Hepatocyte (in vitro differentiated cells): ENCODE results near the gene HSPH1.

ENCODE experiments used
- EZH2 ChIP-seq: fragments of 200-600 bp; sonication (generic); IDR thresholded peaks from 2 replicates; pipeline ENCODE4 v1.6.1; 2016; ENCODE audit warnings: antibody characterized with exemption, mild to moderate bottlenecking, borderline replicate concordance
- TF ChIP-seq, protein P1 (sequence below): fragments of 200-600 bp; sonication (generic); IDR thresholded peaks from 2 replicates; pipeline ENCODE4 v1.5.1; 2016; ENCODE audit warnings: antibody characterized with exemption, mild to moderate bottlenecking; ENCODE audit not compliant: poor library complexity

DNA sequence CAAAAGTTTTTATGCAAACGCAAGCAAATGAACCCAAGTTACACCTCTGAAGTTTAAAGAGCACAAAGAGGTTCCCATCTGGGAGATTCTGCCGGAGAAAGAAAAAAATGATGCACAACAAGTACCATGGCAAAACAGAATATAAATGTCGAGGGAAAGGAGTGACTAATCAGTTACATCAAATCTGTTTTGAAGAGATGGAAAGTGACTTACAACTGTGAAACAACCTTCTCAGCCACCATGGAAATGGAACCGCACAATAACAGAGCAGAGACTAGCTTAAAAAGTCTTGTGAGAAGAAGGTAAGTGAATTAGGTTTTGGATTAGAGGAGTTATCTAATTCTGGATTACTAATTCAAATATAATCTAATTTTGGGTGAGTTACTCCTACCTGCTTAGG lies 2.4 kb downstream of the HSPH1 start:
- TF ChIP-seq, protein P1, sequence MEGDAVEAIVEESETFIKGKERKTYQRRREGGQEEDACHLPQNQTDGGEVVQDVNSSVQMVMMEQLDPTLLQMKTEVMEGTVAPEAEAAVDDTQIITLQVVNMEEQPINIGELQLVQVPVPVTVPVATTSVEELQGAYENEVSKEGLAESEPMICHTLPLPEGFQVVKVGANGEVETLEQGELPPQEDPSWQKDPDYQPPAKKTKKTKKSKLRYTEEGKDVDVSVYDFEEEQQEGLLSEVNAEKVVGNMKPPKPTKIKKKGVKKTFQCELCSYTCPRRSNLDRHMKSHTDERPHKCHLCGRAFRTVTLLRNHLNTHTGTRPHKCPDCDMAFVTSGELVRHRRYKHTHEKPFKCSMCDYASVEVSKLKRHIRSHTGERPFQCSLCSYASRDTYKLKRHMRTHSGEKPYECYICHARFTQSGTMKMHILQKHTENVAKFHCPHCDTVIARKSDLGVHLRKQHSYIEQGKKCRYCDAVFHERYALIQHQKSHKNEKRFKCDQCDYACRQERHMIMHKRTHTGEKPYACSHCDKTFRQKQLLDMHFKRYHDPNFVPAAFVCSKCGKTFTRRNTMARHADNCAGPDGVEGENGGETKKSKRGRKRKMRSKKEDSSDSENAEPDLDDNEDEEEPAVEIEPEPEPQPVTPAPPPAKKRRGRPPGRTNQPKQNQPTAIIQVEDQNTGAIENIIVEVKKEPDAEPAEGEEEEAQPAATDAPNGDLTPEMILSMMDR: no peak
- TF ChIP-seq EZH2: no peak
